ENCODE results near the gene EIF5A2.

DNA sequence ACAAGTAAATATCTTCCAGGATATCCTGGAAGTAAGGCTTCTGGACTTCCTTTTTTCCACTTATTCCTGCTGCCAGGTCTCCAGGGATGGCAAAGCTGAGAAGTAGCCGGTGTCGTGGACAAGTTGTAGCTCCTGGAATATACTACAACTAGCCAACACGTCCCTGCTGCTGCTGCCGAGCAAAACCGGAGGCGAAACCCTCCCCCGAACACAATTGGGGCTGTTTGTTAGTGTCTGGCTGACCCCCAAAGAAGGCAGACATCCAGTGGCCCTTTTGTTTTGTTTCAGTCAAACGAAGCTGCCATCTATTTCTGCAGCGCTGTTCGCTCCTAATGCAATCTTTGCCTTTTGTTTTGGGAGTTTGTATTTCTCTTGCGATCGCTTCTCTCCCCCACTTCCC, 45.3 kb upstream of the EIF5A2 start:
- TF ChIP-seq, protein P1, sequence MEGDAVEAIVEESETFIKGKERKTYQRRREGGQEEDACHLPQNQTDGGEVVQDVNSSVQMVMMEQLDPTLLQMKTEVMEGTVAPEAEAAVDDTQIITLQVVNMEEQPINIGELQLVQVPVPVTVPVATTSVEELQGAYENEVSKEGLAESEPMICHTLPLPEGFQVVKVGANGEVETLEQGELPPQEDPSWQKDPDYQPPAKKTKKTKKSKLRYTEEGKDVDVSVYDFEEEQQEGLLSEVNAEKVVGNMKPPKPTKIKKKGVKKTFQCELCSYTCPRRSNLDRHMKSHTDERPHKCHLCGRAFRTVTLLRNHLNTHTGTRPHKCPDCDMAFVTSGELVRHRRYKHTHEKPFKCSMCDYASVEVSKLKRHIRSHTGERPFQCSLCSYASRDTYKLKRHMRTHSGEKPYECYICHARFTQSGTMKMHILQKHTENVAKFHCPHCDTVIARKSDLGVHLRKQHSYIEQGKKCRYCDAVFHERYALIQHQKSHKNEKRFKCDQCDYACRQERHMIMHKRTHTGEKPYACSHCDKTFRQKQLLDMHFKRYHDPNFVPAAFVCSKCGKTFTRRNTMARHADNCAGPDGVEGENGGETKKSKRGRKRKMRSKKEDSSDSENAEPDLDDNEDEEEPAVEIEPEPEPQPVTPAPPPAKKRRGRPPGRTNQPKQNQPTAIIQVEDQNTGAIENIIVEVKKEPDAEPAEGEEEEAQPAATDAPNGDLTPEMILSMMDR (IDR thresholded peaks at IDR 0.05), result no peak
- no peak for TF ChIP-seq POLR2A (IDR thresholded peaks at IDR 0.05)
